HepG2 (cell line): ENCODE data around the gene HDGFL2. TPM values are rescaled to one million over a fixed set of nuclear protein-coding genes. Genes with fewer than 3 reads are reported as not detected.

Experiments used
- CEBPB ChIP-seq: IDR thresholded peaks from 2 replicates; pipeline ENCODE4 v1.6.1; 2011; ENCODE audit warnings: low read depth, low read length, improper control_type of control experiment, borderline replicate concordance
- DPF2 ChIP-seq: sonication (generic); formaldehyde crosslinking; IDR thresholded peaks from 2 replicates; pipeline ENCODE4 v1.4.0; 2020; ENCODE audit warnings: mild to moderate bottlenecking, low read depth, missing genetic modification reagents, borderline replicate concordance
- IKZF1 ChIP-seq: fragments of 450-650 bp; IDR thresholded peaks from 2 replicates; pipeline ENCODE4 v1.7.1; 2016
- ISL2 ChIP-seq: sonication (generic); formaldehyde crosslinking; IDR thresholded peaks from 2 replicates; pipeline ENCODE4 v1.5.0; 2020; ENCODE audit warnings: missing genetic modification reagents
- JDP2 ChIP-seq: sonication (generic); formaldehyde crosslinking; IDR thresholded peaks from 2 replicates; pipeline ENCODE4 v1.8.1; 2022; ENCODE audit warnings: missing genetic modification reagents, borderline replicate concordance
- KDM2A ChIP-seq: sonication (generic); formaldehyde crosslinking; IDR thresholded peaks from 2 replicates; pipeline ENCODE4 v1.4.0; 2020; ENCODE audit warnings: low read depth, missing genetic modification reagents, borderline replicate concordance
- NFKBIZ ChIP-seq: IDR thresholded peaks from 2 replicates; pipeline ENCODE4 v1.6.1; 2018; ENCODE audit warnings: missing genetic modification reagents, missing compliant biosample characterization
- NR2F6 ChIP-seq, 2 experiments: IDR thresholded peaks; 2 replicates each; pipeline ENCODE4 v1.6.1; 2016; ENCODE audit warnings: antibody characterized with exemption in 1 of 2, mild to moderate bottlenecking in 1 of 2
- RCOR2 ChIP-seq: IDR thresholded peaks from 2 replicates; pipeline ENCODE4 v1.6.1; 2016; ENCODE audit warnings: missing biosample characterization, missing genetic modification reagents
- SNAI1 ChIP-seq: sonication (generic); formaldehyde crosslinking; IDR thresholded peaks from 2 replicates; pipeline ENCODE4 v1.5.0; 2020; ENCODE audit warnings: mild to moderate bottlenecking, missing genetic modification reagents, borderline replicate concordance
- SPEN ChIP-seq: sonication (generic); formaldehyde crosslinking; IDR thresholded peaks from 2 replicates; pipeline ENCODE4 v1.5.1; 2020; ENCODE audit warnings: low read depth, mild to moderate bottlenecking, missing genetic modification reagents
- ZBTB3 ChIP-seq: sonication (generic); formaldehyde crosslinking; IDR thresholded peaks from 2 replicates; pipeline ENCODE4 v1.4.0; 2020; ENCODE audit warnings: low read depth, mild to moderate bottlenecking, moderate library complexity, missing genetic modification reagents, borderline replicate concordance
- ZBTB42 ChIP-seq: sonication (generic); formaldehyde crosslinking; IDR thresholded peaks from 2 replicates; pipeline ENCODE4 v1.5.0; 2020; ENCODE audit warnings: mild to moderate bottlenecking, missing genetic modification reagents
- ZNF335 ChIP-seq: sonication (generic); formaldehyde crosslinking; IDR thresholded peaks from 2 replicates; pipeline ENCODE4 v1.4.0; 2020; ENCODE audit warnings: missing genetic modification reagents
- ZNF460 ChIP-seq: sonication (generic); formaldehyde crosslinking; IDR thresholded peaks from 2 replicates; pipeline ENCODE4 v1.5.1; 2020; ENCODE audit warnings: missing genetic modification reagents, mild to moderate bottlenecking, borderline replicate concordance
- ZNF780A ChIP-seq: sonication (generic); formaldehyde crosslinking; IDR thresholded peaks from 2 replicates; pipeline ENCODE4 v1.8.0; 2022; ENCODE audit warnings: mild to moderate bottlenecking, missing genetic modification reagents, moderate library complexity
- ZSCAN31 ChIP-seq: sonication (generic); formaldehyde crosslinking; IDR thresholded peaks from 2 replicates; pipeline ENCODE4 v1.5.0; 2020; ENCODE audit warnings: low read depth, mild to moderate bottlenecking, missing genetic modification reagents
- polyA plus RNA-seq, 8 experiments: library from polyadenylated mRNA; depleted of rRNA in 3 of 8; stranded (reverse) in 7 of 8; unstranded in 1 of 8; fragments of >200 nt; fragmentation: Illumina TruSeq in 4 of 8; extraction: Trizol in 4 of 8; gene quantifications; 2 replicates each; pipeline versions ENCODE4 v1.2.1 to v1.2.3, GENCODE V29; 2011 to 2016; ENCODE audit warnings: low read depth in 4 of 8, missing spikeins in 1 of 8, mixed read lengths in 1 of 8; ENCODE audit not compliant: insufficient read depth in 1 of 8
- total RNA-seq, 5 experiments: library from RNA; depleted of rRNA; stranded (reverse); fragments of >200 nt; fragmentation: Illumina TruSeq; extraction: Trizol; gene quantifications; 2 replicates each; pipeline ENCODE4 v1.2.3, GENCODE V29; 2016; ENCODE audit warnings: low read depth in 1 of 5
- TF ChIP-seq, protein P1 (sequence below): sonication (generic); formaldehyde crosslinking; IDR thresholded peaks from 2 replicates; pipeline ENCODE4 v1.4.0; 2020; ENCODE audit warnings: low read depth, mild to moderate bottlenecking, missing genetic modification reagents
- TF ChIP-seq, protein P2 (sequence below): sonication (generic); formaldehyde crosslinking; IDR thresholded peaks from 2 replicates; pipeline ENCODE4 v1.8.1; 2023; ENCODE audit warnings: mild to moderate bottlenecking, missing genetic modification reagents
- TF ChIP-seq, protein P3 (sequence below): IDR thresholded peaks from 2 replicates; pipeline ENCODE4 v1.6.1; 2016; ENCODE audit warnings: low read depth, borderline replicate concordance
- TF ChIP-seq, protein P4 (sequence below): sonication (generic); formaldehyde crosslinking; IDR thresholded peaks from 2 replicates; pipeline ENCODE4 v1.5.0; 2020; ENCODE audit warnings: mild to moderate bottlenecking, missing genetic modification reagents, borderline replicate concordance
- TF ChIP-seq, protein P5 (sequence below): sonication (generic); formaldehyde crosslinking; IDR thresholded peaks from 2 replicates; pipeline ENCODE4 v1.8.1; 2023; ENCODE audit warnings: mild to moderate bottlenecking, missing genetic modification reagents, borderline replicate concordance

HDGFL2 gene
- total and polyA plus RNA-seq, 2 of the 13 experiments (the other 11 are each of a cell fraction or from before 2014, with no cell fraction given): 20.0 to 51.1 TPM

DNA sequence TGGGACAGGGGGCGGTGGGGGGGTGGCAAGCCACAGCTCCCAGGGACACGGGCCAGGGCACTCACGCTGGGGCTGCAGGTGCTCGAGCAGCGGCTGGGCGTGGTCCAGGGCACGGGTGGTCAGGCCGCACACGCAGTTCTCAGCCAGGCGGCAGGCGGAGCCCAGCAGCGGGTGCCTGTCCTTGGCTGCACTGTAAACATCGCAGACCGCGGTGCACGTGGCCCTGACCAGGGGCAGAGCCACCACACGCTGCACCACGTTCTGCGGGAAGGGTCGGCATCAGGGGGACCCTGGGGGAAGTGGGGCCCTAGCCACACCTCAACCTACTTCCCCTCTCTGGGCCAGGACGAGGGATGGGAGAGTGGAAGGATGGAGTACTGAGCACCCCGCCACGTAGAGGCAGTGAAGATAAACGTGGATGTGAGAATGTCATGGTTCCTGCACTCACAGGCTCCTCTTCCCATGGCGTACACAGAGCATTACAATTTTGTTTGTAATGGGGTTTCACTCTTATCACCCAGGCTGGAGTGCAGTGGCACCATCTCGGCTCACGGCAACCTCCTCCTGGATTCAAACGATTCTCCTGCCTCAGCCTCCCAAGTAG, 59.6 kb downstream of the HDGFL2 start (continued):
- TF ChIP-seq, protein P1, sequence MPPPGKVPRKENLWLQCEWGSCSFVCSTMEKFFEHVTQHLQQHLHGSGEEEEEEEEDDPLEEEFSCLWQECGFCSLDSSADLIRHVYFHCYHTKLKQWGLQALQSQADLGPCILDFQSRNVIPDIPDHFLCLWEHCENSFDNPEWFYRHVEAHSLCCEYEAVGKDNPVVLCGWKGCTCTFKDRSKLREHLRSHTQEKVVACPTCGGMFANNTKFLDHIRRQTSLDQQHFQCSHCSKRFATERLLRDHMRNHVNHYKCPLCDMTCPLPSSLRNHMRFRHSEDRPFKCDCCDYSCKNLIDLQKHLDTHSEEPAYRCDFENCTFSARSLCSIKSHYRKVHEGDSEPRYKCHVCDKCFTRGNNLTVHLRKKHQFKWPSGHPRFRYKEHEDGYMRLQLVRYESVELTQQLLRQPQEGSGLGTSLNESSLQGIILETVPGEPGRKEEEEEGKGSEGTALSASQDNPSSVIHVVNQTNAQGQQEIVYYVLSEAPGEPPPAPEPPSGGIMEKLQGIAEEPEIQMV (CRISPR knock-in tag): no peak; the same call in 1 of the 2 replicates
- TF ChIP-seq ZBTB42 (CRISPR knock-in tag) (peak; percentile 80; the same call in 1 of the 2 replicates), NR2F6 (IDR thresholded peaks at IDR 0.05) (no peak), NR2F6 (CRISPR knock-in tag; IDR thresholded peaks at IDR 0.05) (peak; percentile 75), ZNF460 (CRISPR knock-in tag) (no peak; the same call in 1 of the 2 replicates), IKZF1 (no peak), JDP2 (CRISPR knock-in tag) (no peak; the same call in 1 of the 2 replicates), ZNF780A (CRISPR knock-in tag) (no peak), ZNF335 (0 out of 2 replicates have a peak, but pooled peaks have one; percentile 38), CEBPB (no peak), RCOR2 (CRISPR knock-in tag) (no peak), ZSCAN31 (CRISPR knock-in tag) (no peak), ISL2 (0 out of 2 replicates have a peak, but pooled peaks have one; percentile 36), SPEN (peak; percentile 84; the same call in 1 of the 2 replicates), ZBTB3 (CRISPR knock-in tag) (no peak; the same call in 1 of the 2 replicates), SNAI1 (CRISPR knock-in tag) (no peak), NFKBIZ (no peak), KDM2A (CRISPR knock-in tag) (peak; percentile 66; the same call in 1 of the 2 replicates), DPF2 (CRISPR knock-in tag) (no peak)
- TF ChIP-seq, protein P2, sequence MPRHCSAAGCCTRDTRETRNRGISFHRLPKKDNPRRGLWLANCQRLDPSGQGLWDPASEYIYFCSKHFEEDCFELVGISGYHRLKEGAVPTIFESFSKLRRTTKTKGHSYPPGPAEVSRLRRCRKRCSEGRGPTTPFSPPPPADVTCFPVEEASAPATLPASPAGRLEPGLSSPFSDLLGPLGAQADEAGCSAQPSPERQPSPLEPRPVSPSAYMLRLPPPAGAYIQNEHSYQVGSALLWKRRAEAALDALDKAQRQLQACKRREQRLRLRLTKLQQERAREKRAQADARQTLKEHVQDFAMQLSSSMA (CRISPR knock-in tag): no peak
- TF ChIP-seq, protein P3, sequence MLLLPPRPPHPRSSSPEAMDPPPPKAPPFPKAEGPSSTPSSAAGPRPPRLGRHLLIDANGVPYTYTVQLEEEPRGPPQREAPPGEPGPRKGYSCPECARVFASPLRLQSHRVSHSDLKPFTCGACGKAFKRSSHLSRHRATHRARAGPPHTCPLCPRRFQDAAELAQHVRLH: peak; percentile 60; the same call in 1 of the 2 replicates
- TF ChIP-seq, protein P4, sequence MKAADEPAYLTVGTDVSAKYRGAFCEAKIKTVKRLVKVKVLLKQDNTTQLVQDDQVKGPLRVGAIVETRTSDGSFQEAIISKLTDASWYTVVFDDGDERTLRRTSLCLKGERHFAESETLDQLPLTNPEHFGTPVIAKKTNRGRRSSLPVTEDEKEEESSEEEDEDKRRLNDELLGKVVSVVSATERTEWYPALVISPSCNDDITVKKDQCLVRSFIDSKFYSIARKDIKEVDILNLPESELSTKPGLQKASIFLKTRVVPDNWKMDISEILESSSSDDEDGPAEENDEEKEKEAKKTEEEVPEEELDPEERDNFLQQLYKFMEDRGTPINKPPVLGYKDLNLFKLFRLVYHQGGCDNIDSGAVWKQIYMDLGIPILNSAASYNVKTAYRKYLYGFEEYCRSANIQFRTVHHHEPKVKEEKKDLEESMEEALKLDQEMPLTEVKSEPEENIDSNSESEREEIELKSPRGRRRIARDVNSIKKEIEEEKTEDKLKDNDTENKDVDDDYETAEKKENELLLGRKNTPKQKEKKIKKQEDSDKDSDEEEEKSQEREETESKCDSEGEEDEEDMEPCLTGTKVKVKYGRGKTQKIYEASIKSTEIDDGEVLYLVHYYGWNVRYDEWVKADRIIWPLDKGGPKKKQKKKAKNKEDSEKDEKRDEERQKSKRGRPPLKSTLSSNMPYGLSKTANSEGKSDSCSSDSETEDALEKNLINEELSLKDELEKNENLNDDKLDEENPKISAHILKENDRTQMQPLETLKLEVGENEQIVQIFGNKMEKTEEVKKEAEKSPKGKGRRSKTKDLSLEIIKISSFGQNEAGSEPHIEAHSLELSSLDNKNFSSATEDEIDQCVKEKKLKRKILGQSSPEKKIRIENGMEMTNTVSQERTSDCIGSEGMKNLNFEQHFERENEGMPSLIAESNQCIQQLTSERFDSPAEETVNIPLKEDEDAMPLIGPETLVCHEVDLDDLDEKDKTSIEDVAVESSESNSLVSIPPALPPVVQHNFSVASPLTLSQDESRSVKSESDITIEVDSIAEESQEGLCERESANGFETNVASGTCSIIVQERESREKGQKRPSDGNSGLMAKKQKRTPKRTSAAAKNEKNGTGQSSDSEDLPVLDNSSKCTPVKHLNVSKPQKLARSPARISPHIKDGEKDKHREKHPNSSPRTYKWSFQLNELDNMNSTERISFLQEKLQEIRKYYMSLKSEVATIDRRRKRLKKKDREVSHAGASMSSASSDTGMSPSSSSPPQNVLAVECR: peak; percentile 82; the same call in 1 of the 2 replicates
- TF ChIP-seq, protein P5, sequence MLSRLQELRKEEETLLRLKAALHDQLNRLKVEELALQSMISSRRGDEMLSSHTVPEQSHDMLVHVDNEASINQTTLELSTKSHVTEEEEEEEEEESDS (CRISPR knock-in tag): no peak
